GM18867 (cell line): Measurements from ENCODE around the gene C1orf146.
"Not testable (repeated sequence)": the region's sequence is repeated elsewhere in the genome, so short reads cannot be mapped to it uniquely, and the experiment has no call there.

Experiments
- ATAC-seq: cut with Tn5 transposase; IDR thresholded peaks from one replicate; pipeline ENCODE4 v1.9.1; 2021; ENCODE audit warnings: mild to moderate bottlenecking, moderate library complexity; ENCODE audit not compliant: unreplicated experiment

C1orf146 gene

GRCh38 chr1:92217721-92218120, at the start of gene C1orf146:
C1orf146 (plus strand) TSS chr1:92217915; CDS start chr1:92231421, 13,506 bp downstream.
- ATAC-seq: no peak

- no peak for ATAC-seq
These were observed 49.1 kb upstream of the C1orf146 start for GRCh38 chr1:92168657-92169056.

- ATAC-seq: no peak
These were observed 48.3 kb upstream of the C1orf146 start for GRCh38 chr1:92169214-92170005.

- ATAC-seq: no peak
These were observed 33.1 kb upstream of the C1orf146 start for GRCh38 chr1:92184632-92185031.

GRCh38 chr1:92186081-92186480, 31.6 kb upstream of the C1orf146 start:
- ATAC-seq: no peak

- ATAC-seq: no peak
These were observed 29.1 kb upstream of the C1orf146 start for GRCh38 chr1:92188436-92189255.

- ATAC-seq: no peak
These were observed 26.0 kb upstream of the C1orf146 start for GRCh38 chr1:92191726-92192125.

- ATAC-seq: no peak
These were observed 25.5 kb upstream of the C1orf146 start for GRCh38 chr1:92192246-92192645.

- no peak for ATAC-seq
These were observed 23.2 kb upstream of the C1orf146 start for GRCh38 chr1:92194511-92194910.

GRCh38 chr1:92201973-92202372, 15.7 kb upstream of the C1orf146 start:
- ATAC-seq: no peak

- no peak for ATAC-seq
These were observed 14.6 kb upstream of the C1orf146 start for GRCh38 chr1:92203105-92203504.

GRCh38 chr1:92210701-92211100, 7.0 kb upstream of the C1orf146 start:
- no peak for ATAC-seq

- no peak for ATAC-seq
These were observed 6.5 kb upstream of the C1orf146 start for GRCh38 chr1:92211166-92211565.

- ATAC-seq: no peak
These were observed 844 bp downstream of the C1orf146 start for GRCh38 chr1:92218559-92218958.

GRCh38 chr1:92219028-92219427, 1.3 kb downstream of the C1orf146 start:
- no peak for ATAC-seq

GRCh38 chr1:92228401-92228800, 10.7 kb downstream of the C1orf146 start:
- no peak for ATAC-seq

GRCh38 chr1:92230736-92231135, 13.0 kb downstream of the C1orf146 start:
- ATAC-seq: no peak

GRCh38 chr1:92240034-92240433, 22.3 kb downstream of the C1orf146 start:
- no peak for ATAC-seq

- no peak for ATAC-seq
These were observed 26.7 kb downstream of the C1orf146 start for GRCh38 chr1:92244376-92244775.

GRCh38 chr1:92254714-92255113, 37.0 kb downstream of the C1orf146 start:
- ATAC-seq: not testable (repeated sequence)

- ATAC-seq: no peak
These were observed 41.6 kb downstream of the C1orf146 start for GRCh38 chr1:92259350-92259749.

GRCh38 chr1:92262516-92262915, 44.8 kb downstream of the C1orf146 start:
- ATAC-seq: no peak
